COR-L47 (cell line): ENCODE measurements around the gene ZNF574.

ENCODE experiments used
- DNase-seq: peaks from one replicate; lab custom pipeline; 2025; lab: John Stamatoyannopoulos, UW

The ZNF574 gene

DNA sequence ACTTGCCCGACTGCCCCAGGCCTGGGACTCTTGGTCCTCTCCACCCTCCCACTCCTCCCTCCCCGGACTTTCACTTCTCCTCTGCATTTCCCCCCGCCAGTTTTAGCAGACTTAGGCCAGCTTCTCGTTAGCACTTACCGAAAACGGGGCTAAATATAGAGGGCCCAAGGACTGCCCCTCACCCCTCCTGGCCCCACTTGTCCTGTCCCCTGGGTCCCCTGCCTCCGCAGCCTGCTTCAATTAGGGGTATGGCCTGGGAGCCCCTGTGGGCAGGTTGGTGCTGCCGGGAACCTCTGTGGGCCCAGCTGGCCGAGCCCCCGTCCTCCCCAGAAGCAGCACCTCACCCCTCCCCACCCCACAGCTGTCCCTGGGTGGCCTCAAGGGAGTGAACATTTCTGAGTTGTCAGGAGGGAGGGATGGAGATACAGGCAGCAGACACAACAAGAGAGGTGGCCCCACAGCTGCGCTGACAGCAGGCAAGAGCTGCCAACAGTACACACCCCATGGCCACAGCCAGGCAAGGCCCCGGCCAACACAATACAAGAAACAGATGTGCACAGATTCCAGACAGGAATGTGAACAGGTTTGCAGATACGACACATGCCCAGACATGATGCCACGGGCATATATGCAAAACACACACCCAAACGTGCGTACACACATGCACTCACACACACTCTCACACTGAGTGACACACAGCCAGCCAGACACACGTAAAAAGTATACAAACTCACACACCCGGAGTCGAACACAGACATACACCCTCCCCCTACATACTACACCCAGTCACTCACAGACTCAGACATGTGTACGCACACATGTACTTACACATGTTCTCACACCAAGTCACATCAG lies 53.7 kb downstream of the ZNF574 start:
- DNase-seq: no peak

DNA sequence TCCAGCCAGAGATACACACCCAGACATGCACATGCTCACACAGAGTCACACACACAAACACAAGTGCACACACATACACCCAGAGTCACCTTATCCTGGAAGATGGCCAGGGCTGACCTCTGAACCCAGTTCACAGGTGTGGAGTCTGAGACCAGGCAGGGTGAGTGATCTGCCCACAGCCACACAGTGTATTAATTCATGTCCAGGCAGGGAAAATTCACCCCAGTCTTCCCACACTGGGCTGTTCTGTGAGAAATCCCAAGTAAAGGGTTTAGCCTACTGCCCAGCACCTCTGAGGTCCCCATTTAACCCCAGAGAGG lies 54.2 kb downstream of the ZNF574 start:
- DNase-seq: no peak
